ENCODE results near the gene CD82.

DNA sequence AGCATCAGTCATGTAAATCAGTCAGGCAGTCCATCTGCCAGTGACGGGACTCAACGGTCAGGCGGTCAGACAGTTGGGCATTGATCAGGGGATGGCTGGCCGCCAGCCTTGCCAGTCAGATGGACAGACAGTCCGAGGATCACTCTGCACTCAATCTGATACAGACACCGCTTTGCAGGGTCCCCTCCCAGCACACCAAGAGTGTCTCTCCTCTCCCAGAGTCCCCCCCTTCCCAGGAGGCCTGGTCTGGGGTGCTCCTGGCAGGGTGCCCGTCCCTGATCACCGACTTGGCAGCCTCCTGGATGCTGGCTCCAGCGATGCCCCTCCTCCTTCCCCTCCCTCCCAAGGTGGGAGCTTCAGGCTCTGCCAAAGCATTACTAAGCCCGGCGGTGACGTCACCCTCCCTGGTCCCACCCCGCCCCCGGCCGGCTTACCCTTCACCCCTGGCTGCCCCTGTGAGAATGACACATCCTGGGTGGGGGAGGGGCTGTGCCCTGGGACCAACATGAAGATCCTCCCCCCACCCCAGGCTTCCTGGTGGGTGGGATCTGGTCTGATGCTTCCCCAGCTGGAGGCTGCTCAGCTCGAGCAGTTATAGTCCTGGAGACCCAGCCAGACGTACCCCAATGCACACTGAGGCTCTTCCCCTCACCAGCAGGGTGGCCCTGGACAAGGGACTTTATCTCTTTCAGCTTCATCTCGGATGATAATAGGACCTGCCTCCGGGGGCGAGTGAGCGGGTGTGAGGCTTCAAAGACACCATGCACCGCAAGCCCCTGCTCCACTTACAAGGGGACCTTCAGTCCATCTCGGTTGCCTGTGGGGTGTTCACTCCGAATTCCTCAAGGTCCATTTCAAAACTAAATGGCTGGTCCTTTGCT lies 69.2 kb downstream of the CD82 start:
- TF ChIP-seq, protein P1, sequence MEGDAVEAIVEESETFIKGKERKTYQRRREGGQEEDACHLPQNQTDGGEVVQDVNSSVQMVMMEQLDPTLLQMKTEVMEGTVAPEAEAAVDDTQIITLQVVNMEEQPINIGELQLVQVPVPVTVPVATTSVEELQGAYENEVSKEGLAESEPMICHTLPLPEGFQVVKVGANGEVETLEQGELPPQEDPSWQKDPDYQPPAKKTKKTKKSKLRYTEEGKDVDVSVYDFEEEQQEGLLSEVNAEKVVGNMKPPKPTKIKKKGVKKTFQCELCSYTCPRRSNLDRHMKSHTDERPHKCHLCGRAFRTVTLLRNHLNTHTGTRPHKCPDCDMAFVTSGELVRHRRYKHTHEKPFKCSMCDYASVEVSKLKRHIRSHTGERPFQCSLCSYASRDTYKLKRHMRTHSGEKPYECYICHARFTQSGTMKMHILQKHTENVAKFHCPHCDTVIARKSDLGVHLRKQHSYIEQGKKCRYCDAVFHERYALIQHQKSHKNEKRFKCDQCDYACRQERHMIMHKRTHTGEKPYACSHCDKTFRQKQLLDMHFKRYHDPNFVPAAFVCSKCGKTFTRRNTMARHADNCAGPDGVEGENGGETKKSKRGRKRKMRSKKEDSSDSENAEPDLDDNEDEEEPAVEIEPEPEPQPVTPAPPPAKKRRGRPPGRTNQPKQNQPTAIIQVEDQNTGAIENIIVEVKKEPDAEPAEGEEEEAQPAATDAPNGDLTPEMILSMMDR (IDR thresholded peaks at IDR 0.05; ENCODE audit: low read depth, low read length, poor library complexity, severe bottlenecking), result no peak
- no peak for TF ChIP-seq EZH2phosphoT487 (IDR thresholded peaks at IDR 0.05; ENCODE audit: borderline replicate concordance, low read length)

Measured in DOHH2 (cell line).